HCT116 (cell line): Measurements from ENCODE around the gene ZNF462. TPM values are rescaled to one million over a fixed set of nuclear protein-coding genes. Genes with fewer than 3 reads are reported as not detected.

Experiments
- ATAC-seq: fragments of 200-7000 bp; cut with Tn5 transposase; 2 replicates; pipeline ENCODE4 v1.9.1; 2020; ENCODE audit warnings: mild to moderate bottlenecking, moderate library complexity
- BruUV-seq: library from RNA; stranded (reverse); fragments of 400-500 nt; replicated peaks from 2 replicates; lab custom pipeline; 2021; lab: Mats Ljungman, UMichigan
- CTCF ChIA-PET: fragments of 300-600 bp; sonication (Branson Sonifier 250); formaldehyde crosslinking; loops from one replicate; lab custom pipeline; 2021; ENCODE audit warnings: antibody characterized with exemption; lab: Charles Lee
- POLR2A ChIA-PET: fragments of 300-600, 350-600 bp; sonication (Branson Sonifier 250); formaldehyde crosslinking; loops from one replicate; lab custom pipeline; 2021; ENCODE audit warnings: antibody characterized with exemption; lab: Charles Lee
- RAD21 ChIA-PET, 2 experiments: fragments of 300-600 bp; sonication (Branson Sonifier 250); formaldehyde crosslinking; loops; one replicate each; lab custom pipeline; 2023; ENCODE audit warnings: low total read pairs in 2 of 2; ENCODE audit not compliant: uncharacterized antibody in 2 of 2, unreplicated experiment in 2 of 2, low non-redundant PET in 1 of 2; lab: Charles Lee
- DNase-seq: peaks from one replicate; pipeline ENCODE4 v3.0.0-alpha.2; 2010; ENCODE audit warnings: low read depth, low spot score
- H2AFZ ChIP-seq: fragments of 200-600 bp; shearing (Covaris generic), sonication (generic); 2 replicates; pipeline ENCODE4 v1.6.1; 2017; ENCODE audit warnings: low read depth, mixed run types, mixed read lengths, antibody characterized with exemption, low read length; ENCODE audit not compliant: poor library complexity, severe bottlenecking
- H3K27ac ChIP-seq: 2 replicates; pipeline ENCODE4 v1.5.1; 2012; ENCODE audit warnings: low read depth, low read length
- H3K27me3 ChIP-seq: fragments of 200-600 bp; sonication (generic); 2 replicates; pipeline ENCODE4 v1.6.1; 2016; ENCODE audit warnings: mixed run types, low read length, mixed read lengths; ENCODE audit not compliant: insufficient read depth
- H3K36me3 ChIP-seq, 2 experiments: fragments of 200-500 bp in 1 of 2; fragments of 200-600 bp in 1 of 2; sonication (Bioruptor generic) in 1 of 2; sonication (generic) in 1 of 2; 2 replicates each; pipeline versions ENCODE4 v1.5.1 to v1.6.1; 2014 to 2016; ENCODE audit warnings: low read length in 2 of 2, inconsistent platforms in 1 of 2, mixed read lengths in 1 of 2, mixed run types in 1 of 2; ENCODE audit not compliant: insufficient read depth in 2 of 2, control insufficient read depth in 1 of 2
- H3K4me1 ChIP-seq, 2 experiments: fragments of 200-600 bp in 1 of 2; sonication (generic) in 1 of 2; 2 replicates each; pipeline versions ENCODE4 v1.5.1 to v1.6.1; 2012 to 2017; ENCODE audit warnings: low read length in 2 of 2, inconsistent platforms in 1 of 2, mild to moderate bottlenecking in 1 of 2, mixed read lengths in 1 of 2, mixed run types in 1 of 2, moderate library complexity in 1 of 2; ENCODE audit not compliant: insufficient read depth in 2 of 2, control insufficient read depth in 1 of 2
- H3K4me2 ChIP-seq: fragments of 200-600 bp; sonication (generic); 2 replicates; pipeline ENCODE4 v1.6.1; 2017; ENCODE audit warnings: mixed run types, low read length, mixed read lengths
- H3K4me3 ChIP-seq, 2 experiments: fragments of 200-600 bp in 1 of 2; sonication (generic) in 1 of 2; replicated peaks in 1 of 2; 2 replicates each; pipeline ENCODE4 v1.5.1; 2011 to 2016; ENCODE audit warnings: low read length in 2 of 2, control low read depth in 1 of 2, low read depth in 1 of 2, mild to moderate bottlenecking in 1 of 2, mixed read lengths in 1 of 2, mixed run types in 1 of 2
- H3K79me2 ChIP-seq: fragments of 200-600 bp; sonication (generic); 2 replicates; pipeline ENCODE4 v1.6.1; 2017; ENCODE audit warnings: mild to moderate bottlenecking, mixed run types, low read length, moderate library complexity, mixed read lengths; ENCODE audit not compliant: insufficient read depth
- H3K9ac ChIP-seq: fragments of 200-600 bp; sonication (generic); 2 replicates; pipeline ENCODE4 v1.6.1; 2016; ENCODE audit warnings: low read length, mixed read lengths
- H3K9me2 ChIP-seq: fragments of 200-600 bp; sonication (generic), shearing (Covaris generic); 2 replicates; pipeline ENCODE4 v1.6.1; 2017; ENCODE audit warnings: mixed run types, mild to moderate bottlenecking, moderate library complexity; ENCODE audit not compliant: insufficient read depth
- H3K9me3 ChIP-seq, 2 experiments: fragments of 200-500 bp in 1 of 2; fragments of 200-600 bp in 1 of 2; sonication (Bioruptor generic) in 1 of 2; sonication (generic) in 1 of 2; 2 replicates each; pipeline ENCODE4 v1.6.1; 2014 to 2017; ENCODE audit warnings: low read length in 2 of 2, mixed read lengths in 2 of 2, inconsistent platforms in 1 of 2, low read depth in 1 of 2, mild to moderate bottlenecking in 1 of 2, mixed run types in 1 of 2, moderate library complexity in 1 of 2; ENCODE audit not compliant: control insufficient read depth in 1 of 2, insufficient read depth in 1 of 2
- H4K20me1 ChIP-seq: fragments of 200-600 bp; sonication (generic), shearing (Covaris generic); 2 replicates; pipeline ENCODE4 v1.6.1; 2017; ENCODE audit warnings: mixed run types, mild to moderate bottlenecking, moderate library complexity; ENCODE audit not compliant: insufficient read depth
- CEBPB ChIP-seq: IDR thresholded peaks from 2 replicates; pipeline ENCODE4 v1.6.1; 2012; ENCODE audit warnings: low read depth
- EGR1 ChIP-seq: IDR thresholded peaks from 2 replicates; pipeline ENCODE4 v1.6.1; 2012; ENCODE audit warnings: low read depth
- ELF1 ChIP-seq: IDR thresholded peaks from 2 replicates; pipeline ENCODE4 v1.6.1; 2012; ENCODE audit warnings: low read depth, borderline replicate concordance
- EZH2phosphoT487 ChIP-seq: fragments of 200-600 bp; IDR thresholded peaks from 2 replicates; pipeline ENCODE4 v1.6.1; 2018; ENCODE audit warnings: antibody characterized with exemption, borderline replicate concordance
- FOSL1 ChIP-seq: IDR thresholded peaks from 2 replicates; pipeline ENCODE4 v1.6.1; 2012; ENCODE audit warnings: low read depth
- JUND ChIP-seq: IDR thresholded peaks from 2 replicates; pipeline ENCODE4 v1.6.1; 2012
- POLR2A ChIP-seq: IDR thresholded peaks from 2 replicates; pipeline ENCODE4 v1.7.0; 2011; ENCODE audit warnings: borderline replicate concordance; ENCODE audit not compliant: insufficient read depth, insufficient read length; ENCODE audit errors: extremely low read depth
- POLR2AphosphoS5 ChIP-seq: IDR thresholded peaks from 2 replicates; pipeline ENCODE4 v1.6.1; 2011; ENCODE audit warnings: mild to moderate bottlenecking, low read depth, low read length, moderate library complexity
- RAD21 ChIP-seq: IDR thresholded peaks from 2 replicates; pipeline ENCODE4 v1.6.1; 2012; ENCODE audit warnings: low read depth, mild to moderate bottlenecking
- SIN3A ChIP-seq: IDR thresholded peaks from 2 replicates; pipeline ENCODE4 v1.6.1; 2012; ENCODE audit warnings: low read depth
- SP1 ChIP-seq: IDR thresholded peaks from 2 replicates; pipeline ENCODE4 v1.6.1; 2012; ENCODE audit warnings: low read depth
- SRF ChIP-seq: IDR thresholded peaks from 2 replicates; pipeline ENCODE4 v1.6.1; 2012; ENCODE audit warnings: low read depth
- YY1 ChIP-seq: IDR thresholded peaks from 2 replicates; pipeline ENCODE4 v1.6.1; 2011; ENCODE audit warnings: low read length, low read depth, moderate library complexity, mild to moderate bottlenecking; ENCODE audit not compliant: insufficient replicate concordance; ENCODE audit errors: extremely low read depth
- ZFX ChIP-seq: fragments of 450-650 bp; IDR thresholded peaks from 2 replicates; pipeline ENCODE4 v1.6.1; 2017
- intact Hi-C: fragments of 100-400 bp; cut with micrococcal nuclease; formaldehyde crosslinking; loops from 2 replicates; pipeline ENCODE4 v1.10.0; 2022
- total RNA-seq: library from RNA; stranded (reverse); gene quantifications from one replicate; pipeline ENCODE4 v1.2.1, GENCODE V29; 2021; ENCODE audit not compliant: unreplicated experiment
- TF ChIP-seq, protein P1 (sequence below): IDR thresholded peaks from 2 replicates; pipeline ENCODE4 v1.6.1; 2012; ENCODE audit warnings: low read depth
- TF ChIP-seq, protein P2 (sequence below): IDR thresholded peaks from 2 replicates; pipeline ENCODE4 v1.6.1; 2011; ENCODE audit warnings: mild to moderate bottlenecking, low read length, moderate library complexity; ENCODE audit not compliant: insufficient replicate concordance; ENCODE audit errors: extremely low read depth
- TF ChIP-seq, protein P3 (sequence below), 3 experiments: fragments of 200-600 bp in 1 of 3; sonication (generic) in 1 of 3; IDR thresholded peaks in 2 of 3; conservative IDR thresholded peaks in 1 of 3; 2 replicates each; pipeline ENCODE4 v1.5.1; 2012 to 2017; ENCODE audit warnings: low read depth in 2 of 3, low read length in 2 of 3, antibody characterized with exemption in 1 of 3, borderline replicate concordance in 1 of 3, control low read depth in 1 of 3, mild to moderate bottlenecking in 1 of 3, mixed read lengths in 1 of 3, mixed run types in 1 of 3, moderate library complexity in 1 of 3; ENCODE audit not compliant: insufficient read depth in 1 of 3
- TF ChIP-seq, protein P4 (sequence below): IDR thresholded peaks from 2 replicates; pipeline ENCODE4 v1.6.1; 2012

Gene ZNF462
- total RNA-seq, 1 experiment from 2014 or later = 18.1 TPM

GRCh38 chr9:106861640-106862109 is 1.3 kb upstream of the ZNF462 start:
- ChIA-PET CTCF (no interaction called here), POLR2A (no interaction called here), RAD21 (no interaction called here)
- Histone ChIP-seq H3K9ac (0 out of 2 replicates have a peak overlapping the region, but pooled peaks have one; percentile 74), H3K4me3 (peak overlapping the region; percentile 59 to 61), H3K9me3 (no peaks in the 10 kb centered on the region), H4K20me1 (no peaks in the 10 kb centered on the region), H3K27me3 (no peaks in the 10 kb centered on the region), H3K27ac (no peak overlapping the region), H3K9me2 (no peaks in the 10 kb centered on the region), H2AFZ (no peak overlapping the region), H3K79me2 (0 out of 2 replicates have a peak, but pooled peaks cover 7% of the 10 kb centered on the region), H3K4me1 (peaks cover 5 to 16% of the 10 kb centered on the region in 2 experiments; a peak in 3 of 4 replicates), H3K36me3 (no peaks in the 10 kb centered on the region), H3K4me2 (peak overlapping the region; percentile 83)
- DNase-seq (no peak), ATAC-seq (no peak)
- intact Hi-C loops = loop anchor here (5.0 to 10.0 kb wide), 3 partner anchors 56 to 959 kb away; no protein-coding TSS in a partner anchor
- no TSS peak for BruUV-seq
- TF ChIP-seq, protein P1, sequence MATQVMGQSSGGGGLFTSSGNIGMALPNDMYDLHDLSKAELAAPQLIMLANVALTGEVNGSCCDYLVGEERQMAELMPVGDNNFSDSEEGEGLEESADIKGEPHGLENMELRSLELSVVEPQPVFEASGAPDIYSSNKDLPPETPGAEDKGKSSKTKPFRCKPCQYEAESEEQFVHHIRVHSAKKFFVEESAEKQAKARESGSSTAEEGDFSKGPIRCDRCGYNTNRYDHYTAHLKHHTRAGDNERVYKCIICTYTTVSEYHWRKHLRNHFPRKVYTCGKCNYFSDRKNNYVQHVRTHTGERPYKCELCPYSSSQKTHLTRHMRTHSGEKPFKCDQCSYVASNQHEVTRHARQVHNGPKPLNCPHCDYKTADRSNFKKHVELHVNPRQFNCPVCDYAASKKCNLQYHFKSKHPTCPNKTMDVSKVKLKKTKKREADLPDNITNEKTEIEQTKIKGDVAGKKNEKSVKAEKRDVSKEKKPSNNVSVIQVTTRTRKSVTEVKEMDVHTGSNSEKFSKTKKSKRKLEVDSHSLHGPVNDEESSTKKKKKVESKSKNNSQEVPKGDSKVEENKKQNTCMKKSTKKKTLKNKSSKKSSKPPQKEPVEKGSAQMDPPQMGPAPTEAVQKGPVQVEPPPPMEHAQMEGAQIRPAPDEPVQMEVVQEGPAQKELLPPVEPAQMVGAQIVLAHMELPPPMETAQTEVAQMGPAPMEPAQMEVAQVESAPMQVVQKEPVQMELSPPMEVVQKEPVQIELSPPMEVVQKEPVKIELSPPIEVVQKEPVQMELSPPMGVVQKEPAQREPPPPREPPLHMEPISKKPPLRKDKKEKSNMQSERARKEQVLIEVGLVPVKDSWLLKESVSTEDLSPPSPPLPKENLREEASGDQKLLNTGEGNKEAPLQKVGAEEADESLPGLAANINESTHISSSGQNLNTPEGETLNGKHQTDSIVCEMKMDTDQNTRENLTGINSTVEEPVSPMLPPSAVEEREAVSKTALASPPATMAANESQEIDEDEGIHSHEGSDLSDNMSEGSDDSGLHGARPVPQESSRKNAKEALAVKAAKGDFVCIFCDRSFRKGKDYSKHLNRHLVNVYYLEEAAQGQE = no peak
- TF ChIP-seq POLR2A (no peak), RAD21 (no peak), SRF (no peak), ZFX (no peak), POLR2AphosphoS5 (no peak), YY1 (no peak), EZH2phosphoT487 (no peak), FOSL1 (no peak), SP1 (no peak), ELF1 (no peak), JUND (no peak), SIN3A (no peak), CEBPB (no peak), EGR1 (no peak)
- TF ChIP-seq, protein P2, sequence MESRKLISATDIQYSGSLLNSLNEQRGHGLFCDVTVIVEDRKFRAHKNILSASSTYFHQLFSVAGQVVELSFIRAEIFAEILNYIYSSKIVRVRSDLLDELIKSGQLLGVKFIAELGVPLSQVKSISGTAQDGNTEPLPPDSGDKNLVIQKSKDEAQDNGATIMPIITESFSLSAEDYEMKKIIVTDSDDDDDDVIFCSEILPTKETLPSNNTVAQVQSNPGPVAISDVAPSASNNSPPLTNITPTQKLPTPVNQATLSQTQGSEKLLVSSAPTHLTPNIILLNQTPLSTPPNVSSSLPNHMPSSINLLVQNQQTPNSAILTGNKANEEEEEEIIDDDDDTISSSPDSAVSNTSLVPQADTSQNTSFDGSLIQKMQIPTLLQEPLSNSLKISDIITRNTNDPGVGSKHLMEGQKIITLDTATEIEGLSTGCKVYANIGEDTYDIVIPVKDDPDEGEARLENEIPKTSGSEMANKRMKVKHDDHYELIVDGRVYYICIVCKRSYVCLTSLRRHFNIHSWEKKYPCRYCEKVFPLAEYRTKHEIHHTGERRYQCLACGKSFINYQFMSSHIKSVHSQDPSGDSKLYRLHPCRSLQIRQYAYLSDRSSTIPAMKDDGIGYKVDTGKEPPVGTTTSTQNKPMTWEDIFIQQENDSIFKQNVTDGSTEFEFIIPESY = no peak
- TF ChIP-seq, protein P3, sequence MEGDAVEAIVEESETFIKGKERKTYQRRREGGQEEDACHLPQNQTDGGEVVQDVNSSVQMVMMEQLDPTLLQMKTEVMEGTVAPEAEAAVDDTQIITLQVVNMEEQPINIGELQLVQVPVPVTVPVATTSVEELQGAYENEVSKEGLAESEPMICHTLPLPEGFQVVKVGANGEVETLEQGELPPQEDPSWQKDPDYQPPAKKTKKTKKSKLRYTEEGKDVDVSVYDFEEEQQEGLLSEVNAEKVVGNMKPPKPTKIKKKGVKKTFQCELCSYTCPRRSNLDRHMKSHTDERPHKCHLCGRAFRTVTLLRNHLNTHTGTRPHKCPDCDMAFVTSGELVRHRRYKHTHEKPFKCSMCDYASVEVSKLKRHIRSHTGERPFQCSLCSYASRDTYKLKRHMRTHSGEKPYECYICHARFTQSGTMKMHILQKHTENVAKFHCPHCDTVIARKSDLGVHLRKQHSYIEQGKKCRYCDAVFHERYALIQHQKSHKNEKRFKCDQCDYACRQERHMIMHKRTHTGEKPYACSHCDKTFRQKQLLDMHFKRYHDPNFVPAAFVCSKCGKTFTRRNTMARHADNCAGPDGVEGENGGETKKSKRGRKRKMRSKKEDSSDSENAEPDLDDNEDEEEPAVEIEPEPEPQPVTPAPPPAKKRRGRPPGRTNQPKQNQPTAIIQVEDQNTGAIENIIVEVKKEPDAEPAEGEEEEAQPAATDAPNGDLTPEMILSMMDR (IDR thresholded peaks at IDR 0.05 in 2 of 3, conservative IDR thresholded peaks at IDR 0.05 in 1 of 3; ENCODE audit: borderline replicate concordance in 1 of 3, insufficient read depth in 1 of 3, low read depth in 2 of 3, low read length in 2 of 3) = no peak
- TF ChIP-seq, protein P4, sequence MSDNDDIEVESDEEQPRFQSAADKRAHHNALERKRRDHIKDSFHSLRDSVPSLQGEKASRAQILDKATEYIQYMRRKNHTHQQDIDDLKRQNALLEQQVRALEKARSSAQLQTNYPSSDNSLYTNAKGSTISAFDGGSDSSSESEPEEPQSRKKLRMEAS = no peak
